H9 (cell line): ENCODE measurements around the gene MRC1. TPM values are rescaled to one million over a fixed set of nuclear protein-coding genes. Genes with fewer than 3 reads are reported as not detected.

ENCODE experiments used
- DNase-seq: peaks from one replicate; pipeline ENCODE4 v3.0.0-alpha.2; 2017
- H2AFZ ChIP-seq: one replicate; pipeline ENCODE4 v1.6.1; 2013; ENCODE audit warnings: mild to moderate bottlenecking, low read length, control low read depth, moderate library complexity
- H2AK5ac ChIP-seq: 2 replicates; pipeline ENCODE4 v1.6.1; 2013; ENCODE audit warnings: low read length, control low read depth, mixed read lengths; ENCODE audit not compliant: insufficient read length
- H2BK120ac ChIP-seq: one replicate; pipeline ENCODE4 v1.6.1; 2013; ENCODE audit warnings: low read depth, mild to moderate bottlenecking, low read length, control low read depth, inconsistent platforms; ENCODE audit not compliant: poor library complexity, severe bottlenecking
- H2BK12ac ChIP-seq: 2 replicates; pipeline ENCODE4 v1.6.1; 2013; ENCODE audit warnings: low read length, control low read depth, mixed read lengths, low read depth; ENCODE audit not compliant: insufficient read length
- H2BK15ac ChIP-seq: 2 replicates; pipeline ENCODE4 v1.6.1; 2013; ENCODE audit warnings: low read depth, low read length, control low read depth
- H2BK20ac ChIP-seq: one replicate; pipeline ENCODE4 v1.6.1; 2013; ENCODE audit warnings: low read depth, mild to moderate bottlenecking, low read length, control low read depth, inconsistent platforms; ENCODE audit not compliant: poor library complexity, severe bottlenecking
- H2BK5ac ChIP-seq: 2 replicates; pipeline ENCODE4 v1.6.1; 2013; ENCODE audit warnings: low read length, control low read depth, mixed read lengths; ENCODE audit not compliant: insufficient read length
- H3K14ac ChIP-seq: 2 replicates; pipeline ENCODE4 v1.6.1; 2013; ENCODE audit warnings: low read length, control low read depth; ENCODE audit not compliant: insufficient read depth
- H3K18ac ChIP-seq: 2 replicates; pipeline ENCODE4 v1.6.1; 2013; ENCODE audit warnings: low read depth, mild to moderate bottlenecking, mixed read lengths, low read length, control low read depth; ENCODE audit not compliant: insufficient read length
- H3K23ac ChIP-seq: 2 replicates; pipeline ENCODE4 v1.6.1; 2013; ENCODE audit warnings: low read length, control low read depth, mixed read lengths, low read depth; ENCODE audit not compliant: insufficient read length
- H3K23me2 ChIP-seq: 2 replicates; pipeline ENCODE4 v1.6.1; 2013; ENCODE audit warnings: low read depth, mild to moderate bottlenecking, mixed read lengths, low read length, control low read depth; ENCODE audit not compliant: insufficient read length, poor library complexity, severe bottlenecking
- H3K27ac ChIP-seq: 2 replicates; pipeline ENCODE4 v1.5.1; 2013; ENCODE audit warnings: low read length, control low read depth, mixed read lengths, low read depth; ENCODE audit not compliant: insufficient read length
- H3K27me3 ChIP-seq: 2 replicates; pipeline ENCODE4 v1.6.1; 2013; ENCODE audit warnings: low read length, control low read depth, inconsistent platforms; ENCODE audit not compliant: insufficient read depth
- H3K4ac ChIP-seq: 2 replicates; pipeline ENCODE4 v1.6.1; 2013; ENCODE audit warnings: low read depth, mild to moderate bottlenecking, control low read depth, inconsistent platforms, low read length, moderate library complexity
- H3K4me1 ChIP-seq: 2 replicates; pipeline ENCODE4 v1.6.1; 2013; ENCODE audit warnings: low read length, control low read depth, inconsistent platforms; ENCODE audit not compliant: insufficient read depth
- H3K4me2 ChIP-seq: 2 replicates; pipeline ENCODE4 v1.6.1; 2013; ENCODE audit warnings: low read length, control low read depth, mixed read lengths; ENCODE audit not compliant: insufficient read length, insufficient read depth
- H3K56ac ChIP-seq: 2 replicates; pipeline ENCODE4 v1.6.1; 2013; ENCODE audit warnings: low read depth, mild to moderate bottlenecking, mixed read lengths, low read length, control low read depth; ENCODE audit not compliant: insufficient read length
- H3K79me1 ChIP-seq: 2 replicates; pipeline ENCODE4 v1.6.1; 2013; ENCODE audit warnings: low read depth, mild to moderate bottlenecking, moderate library complexity, low read length, control low read depth, inconsistent platforms; ENCODE audit not compliant: insufficient read depth, poor library complexity, severe bottlenecking
- H3K79me2 ChIP-seq: 2 replicates; pipeline ENCODE4 v1.6.1; 2013; ENCODE audit warnings: low read length, control low read depth, inconsistent platforms; ENCODE audit not compliant: insufficient read depth
- H3K9ac ChIP-seq: 2 replicates; pipeline ENCODE4 v1.6.1; 2013; ENCODE audit warnings: low read length, control low read depth, mixed read lengths; ENCODE audit not compliant: insufficient read length; ENCODE audit errors: extremely low read depth
- H3K9me3 ChIP-seq: one replicate; pipeline ENCODE4 v1.6.1; 2013; ENCODE audit warnings: low read depth, low read length, inconsistent platforms; ENCODE audit not compliant: control insufficient read depth
- H3T11ph ChIP-seq: one replicate; pipeline ENCODE4 v1.6.1; 2013; ENCODE audit warnings: mild to moderate bottlenecking, low read length, control low read depth, inconsistent platforms
- H4K20me1 ChIP-seq: one replicate; pipeline ENCODE4 v1.6.1; 2013; ENCODE audit not compliant: control insufficient read depth, insufficient read length, insufficient read depth
- H4K5ac ChIP-seq: 2 replicates; pipeline ENCODE4 v1.6.1; 2013; ENCODE audit warnings: low read depth, mild to moderate bottlenecking, mixed read lengths, low read length, control low read depth; ENCODE audit not compliant: insufficient read length
- H4K8ac ChIP-seq: replicated peaks from 2 replicates; pipeline ENCODE4 v1.6.1; 2013; ENCODE audit warnings: low read length, control low read depth, mixed read lengths, low read depth; ENCODE audit not compliant: insufficient read length
- H4K91ac ChIP-seq: 2 replicates; pipeline ENCODE4 v1.6.1; 2013; ENCODE audit warnings: low read depth, mild to moderate bottlenecking, moderate library complexity, mixed read lengths, low read length, control low read depth; ENCODE audit not compliant: insufficient read length
- H3K27ac Mint-ChIP-seq, 3 experiments: 2 replicates in 2 of 3; 3 replicates in 1 of 3; pipeline ENCODE4 v1.8.0; 2020 to 2021; ENCODE audit warnings: mixed read lengths in 3 of 3, mild to moderate bottlenecking in 1 of 3, moderate library complexity in 1 of 3
- H3K27me3 Mint-ChIP-seq: 2 replicates; pipeline ENCODE4 v1.8.0; 2021; ENCODE audit warnings: low read depth, mild to moderate bottlenecking, moderate library complexity, mixed read lengths
- H3K36me3 Mint-ChIP-seq, 3 experiments: 2 replicates in 2 of 3; 3 replicates in 1 of 3; pipeline ENCODE4 v1.8.0; 2020 to 2021; ENCODE audit warnings: low read depth in 3 of 3, mixed read lengths in 3 of 3; ENCODE audit not compliant: insufficient read depth in 1 of 3
- H3K4me1 Mint-ChIP-seq, 2 experiments: 2 replicates each; pipeline ENCODE4 v1.8.0; 2020; ENCODE audit warnings: mixed read lengths in 2 of 2
- H3K4me3 Mint-ChIP-seq, 2 experiments: 2 replicates in 1 of 2; 3 replicates in 1 of 2; pipeline ENCODE4 v1.8.0; 2020 to 2021; ENCODE audit warnings: mild to moderate bottlenecking in 2 of 2, mixed read lengths in 2 of 2, moderate library complexity in 1 of 2
- H3K9me3 Mint-ChIP-seq, 2 experiments: 2 replicates in 1 of 2; 3 replicates in 1 of 2; pipeline ENCODE4 v1.8.0; 2020; ENCODE audit warnings: mild to moderate bottlenecking in 2 of 2, mixed read lengths in 2 of 2, moderate library complexity in 1 of 2
- CTCF ChIP-seq: fragments of 200-600 bp; sonication (generic); conservative IDR thresholded peaks from 3 replicates; pipeline ENCODE4 v1.8.0; 2021; ENCODE audit warnings: antibody characterized with exemption, mild to moderate bottlenecking
- WGBS: extraction: QIAGEN DNeasy Blood & Tissue Kit; methylation state at CpG from one replicate; pipeline ENCODE4 v1.1.7; 2013; ENCODE audit warnings: missing lambda C conversion rate, low lambda C conversion rate, mixed read lengths; ENCODE audit not compliant: insufficient read length; ENCODE audit errors: extremely low coverage; 5-methylcytosine and 5-hydroxymethylcytosine counted together
- total RNA-seq: library from RNA; stranded (reverse); gene quantifications from 2 replicates; pipeline ENCODE4 v1.2.1, GENCODE V29; 2021

Gene MRC1
- total RNA-seq, 1 experiment from 2014 or later: not detected

GRCh38 chr10:17766731-17767130 is 42.4 kb upstream of the MRC1 start:
- no peak overlapping the region for H3K4me2 ChIP-seq
- no peak overlapping the region for H2BK15ac ChIP-seq
- Mint-ChIP-seq H3K9me3 (peaks cover 7 to 8% of the 10 kb centered on the region in 2 experiments; a peak in 4 of 5 replicates), H3K4me3 (no peak overlapping the region), H3K27me3 (peaks cover 78% of the 10 kb centered on the region), H3K27ac (no peak overlapping the region), H3K4me1 (peaks cover 14 to 16% of the 10 kb centered on the region in 2 experiments), H3K36me3 (no peaks in the 10 kb centered on the region)
- no peak overlapping the region for H2AFZ ChIP-seq
- H4K20me1 ChIP-seq: no peaks in the 10 kb centered on the region
- no peak overlapping the region for H3K18ac ChIP-seq
- H3K9me3 ChIP-seq: no peaks in the 10 kb centered on the region
- H3K27ac ChIP-seq: no peak overlapping the region
- no peak overlapping the region for H2BK12ac ChIP-seq
- H2BK120ac ChIP-seq: no peak overlapping the region
- no peak overlapping the region for H3K23ac ChIP-seq
- no peaks in the 10 kb centered on the region for H3K79me1 ChIP-seq
- H3K79me2 ChIP-seq: no peaks in the 10 kb centered on the region
- H3K4ac ChIP-seq: no peak overlapping the region
- H3T11ph ChIP-seq: no peak overlapping the region
- H3K27me3 ChIP-seq: peaks cover 44% of the 10 kb centered on the region
- H3K23me2 ChIP-seq: no peaks in the 10 kb centered on the region
- no peak overlapping the region for H3K14ac ChIP-seq
- no peak for DNase-seq
- H4K91ac ChIP-seq: no peak overlapping the region
- H2BK5ac ChIP-seq: no peak overlapping the region
- H4K5ac ChIP-seq: no peak overlapping the region
- no peak overlapping the region for H3K9ac ChIP-seq
- H2AK5ac ChIP-seq: no peak overlapping the region
- H3K4me1 ChIP-seq: peaks cover 6% of the 10 kb centered on the region; the same call in 1 of the 2 replicates
- no peak for TF ChIP-seq CTCF
- no CpG with 5 or more reads among the region's 1 CpG for WGBS
- H2BK20ac ChIP-seq: no peak overlapping the region
- H4K8ac ChIP-seq: no peak overlapping the region
- no peak overlapping the region for H3K56ac ChIP-seq
